GM23338 (cell line): ENCODE measurements around the gene HS3ST6.

ENCODE experiments used
- EZH2 ChIP-seq: fragments of 200-600 bp; sonication (generic); IDR thresholded peaks from one replicate; pipeline ENCODE4 v1.8.0; 2017; ENCODE audit warnings: antibody characterized with exemption, mild to moderate bottlenecking, low read depth; ENCODE audit not compliant: unreplicated experiment
- ZNF331 ChIP-seq: fragments of 250-450 bp; sonication (Bioruptor Pico); IDR thresholded peaks from 2 replicates; pipeline ENCODE4 v1.5.0; 2020; ENCODE audit warnings: low read depth, mild to moderate bottlenecking, moderate library complexity
- TF ChIP-seq, protein P1 (sequence below), 2 experiments: fragments of 200-600 bp in 1 of 2; sonication (generic) in 1 of 2; conservative IDR thresholded peaks; 2 replicates each; pipeline versions ENCODE4 v1.5.1 to v1.6.1; 2016 to 2017; ENCODE audit warnings: antibody characterized with exemption in 2 of 2, low read depth in 2 of 2, mild to moderate bottlenecking in 2 of 2, moderate library complexity in 1 of 2
- TF ChIP-seq, protein P2 (sequence below): IDR thresholded peaks from one replicate; pipeline ENCODE4 v1.6.1; 2018; ENCODE audit warnings: antibody characterized with exemption; ENCODE audit not compliant: unreplicated experiment

DNA sequence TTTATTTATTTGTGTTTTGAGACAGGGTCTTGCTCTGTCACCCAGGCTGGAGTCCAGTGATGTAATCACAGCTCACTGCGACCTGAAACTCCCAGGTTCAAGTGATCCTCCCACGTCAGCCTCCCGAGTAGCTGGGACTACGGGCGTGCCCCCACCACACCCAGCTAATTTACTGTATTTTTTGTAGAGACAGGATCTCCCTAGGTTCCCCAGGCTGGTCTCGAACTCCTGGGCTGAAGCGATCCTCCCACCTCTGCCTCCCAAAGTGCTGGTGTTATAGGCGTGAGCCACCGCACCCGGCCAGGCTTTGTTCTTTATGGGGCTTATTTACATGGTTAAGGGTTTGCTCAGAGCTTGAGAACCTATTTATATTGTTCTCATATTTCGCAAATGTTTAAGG, 40.4 kb downstream of the HS3ST6 start:
- TF ChIP-seq, protein P1, sequence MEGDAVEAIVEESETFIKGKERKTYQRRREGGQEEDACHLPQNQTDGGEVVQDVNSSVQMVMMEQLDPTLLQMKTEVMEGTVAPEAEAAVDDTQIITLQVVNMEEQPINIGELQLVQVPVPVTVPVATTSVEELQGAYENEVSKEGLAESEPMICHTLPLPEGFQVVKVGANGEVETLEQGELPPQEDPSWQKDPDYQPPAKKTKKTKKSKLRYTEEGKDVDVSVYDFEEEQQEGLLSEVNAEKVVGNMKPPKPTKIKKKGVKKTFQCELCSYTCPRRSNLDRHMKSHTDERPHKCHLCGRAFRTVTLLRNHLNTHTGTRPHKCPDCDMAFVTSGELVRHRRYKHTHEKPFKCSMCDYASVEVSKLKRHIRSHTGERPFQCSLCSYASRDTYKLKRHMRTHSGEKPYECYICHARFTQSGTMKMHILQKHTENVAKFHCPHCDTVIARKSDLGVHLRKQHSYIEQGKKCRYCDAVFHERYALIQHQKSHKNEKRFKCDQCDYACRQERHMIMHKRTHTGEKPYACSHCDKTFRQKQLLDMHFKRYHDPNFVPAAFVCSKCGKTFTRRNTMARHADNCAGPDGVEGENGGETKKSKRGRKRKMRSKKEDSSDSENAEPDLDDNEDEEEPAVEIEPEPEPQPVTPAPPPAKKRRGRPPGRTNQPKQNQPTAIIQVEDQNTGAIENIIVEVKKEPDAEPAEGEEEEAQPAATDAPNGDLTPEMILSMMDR (conservative IDR thresholded peaks at IDR 0.05; ENCODE audit: low read depth in 2 of 2) = no peak
- TF ChIP-seq EZH2 = no peak
- TF ChIP-seq, protein P2, sequence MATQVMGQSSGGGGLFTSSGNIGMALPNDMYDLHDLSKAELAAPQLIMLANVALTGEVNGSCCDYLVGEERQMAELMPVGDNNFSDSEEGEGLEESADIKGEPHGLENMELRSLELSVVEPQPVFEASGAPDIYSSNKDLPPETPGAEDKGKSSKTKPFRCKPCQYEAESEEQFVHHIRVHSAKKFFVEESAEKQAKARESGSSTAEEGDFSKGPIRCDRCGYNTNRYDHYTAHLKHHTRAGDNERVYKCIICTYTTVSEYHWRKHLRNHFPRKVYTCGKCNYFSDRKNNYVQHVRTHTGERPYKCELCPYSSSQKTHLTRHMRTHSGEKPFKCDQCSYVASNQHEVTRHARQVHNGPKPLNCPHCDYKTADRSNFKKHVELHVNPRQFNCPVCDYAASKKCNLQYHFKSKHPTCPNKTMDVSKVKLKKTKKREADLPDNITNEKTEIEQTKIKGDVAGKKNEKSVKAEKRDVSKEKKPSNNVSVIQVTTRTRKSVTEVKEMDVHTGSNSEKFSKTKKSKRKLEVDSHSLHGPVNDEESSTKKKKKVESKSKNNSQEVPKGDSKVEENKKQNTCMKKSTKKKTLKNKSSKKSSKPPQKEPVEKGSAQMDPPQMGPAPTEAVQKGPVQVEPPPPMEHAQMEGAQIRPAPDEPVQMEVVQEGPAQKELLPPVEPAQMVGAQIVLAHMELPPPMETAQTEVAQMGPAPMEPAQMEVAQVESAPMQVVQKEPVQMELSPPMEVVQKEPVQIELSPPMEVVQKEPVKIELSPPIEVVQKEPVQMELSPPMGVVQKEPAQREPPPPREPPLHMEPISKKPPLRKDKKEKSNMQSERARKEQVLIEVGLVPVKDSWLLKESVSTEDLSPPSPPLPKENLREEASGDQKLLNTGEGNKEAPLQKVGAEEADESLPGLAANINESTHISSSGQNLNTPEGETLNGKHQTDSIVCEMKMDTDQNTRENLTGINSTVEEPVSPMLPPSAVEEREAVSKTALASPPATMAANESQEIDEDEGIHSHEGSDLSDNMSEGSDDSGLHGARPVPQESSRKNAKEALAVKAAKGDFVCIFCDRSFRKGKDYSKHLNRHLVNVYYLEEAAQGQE = no peak
- no peak for TF ChIP-seq ZNF331
